AG09309 (cell line): ENCODE measurements around the gene PRDM8.

ENCODE experiments used
- DNase-seq: peaks from one replicate; pipeline ENCODE4 v3.0.0-alpha.2; 2010; ENCODE audit warnings: low read depth
- H3K4me3 ChIP-seq: 2 replicates; pipeline ENCODE4 v1.5.1; 2011; ENCODE audit warnings: mild to moderate bottlenecking, low read depth, low read length, moderate library complexity; ENCODE audit not compliant: control insufficient read depth
- CTCF ChIP-seq: IDR thresholded peaks from 2 replicates; pipeline ENCODE4 v1.5.1; 2011; ENCODE audit warnings: mild to moderate bottlenecking, low read depth, low read length, inconsistent platforms; ENCODE audit not compliant: insufficient read depth, control insufficient read depth; ENCODE audit errors: missing control alignments

Gene PRDM8

DNA sequence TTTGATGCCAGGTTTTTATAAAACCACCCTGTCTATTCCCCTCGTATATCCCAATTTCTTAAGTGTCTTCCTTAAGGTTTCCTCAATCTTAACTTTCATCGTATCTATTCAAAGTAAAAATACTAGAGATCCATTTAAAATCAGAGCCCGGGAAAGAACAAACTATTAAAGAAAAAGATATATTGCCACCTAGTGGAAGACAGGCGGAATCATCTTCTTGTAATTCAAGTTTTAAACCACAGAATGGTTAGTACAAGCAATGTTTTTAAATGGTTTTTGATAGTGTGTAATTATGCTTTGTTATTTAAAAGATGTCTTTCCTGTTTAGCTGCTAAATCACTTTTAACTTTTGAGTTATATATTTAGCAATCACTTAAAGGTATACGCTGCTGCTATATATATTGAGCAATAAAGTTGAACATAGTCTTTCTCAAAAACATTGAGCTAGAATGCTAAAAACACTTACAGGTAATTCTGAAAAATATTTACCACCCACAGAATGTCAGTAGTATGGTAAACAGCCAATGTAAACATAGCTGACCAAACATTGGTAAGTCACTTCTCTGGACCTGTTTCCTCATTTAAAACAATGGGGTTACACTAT is 18.2 kb downstream of the PRDM8 start:
- peak; percentile 45 for TF ChIP-seq CTCF
- no peak for DNase-seq
- no peak overlapping the region for H3K4me3 ChIP-seq

DNA sequence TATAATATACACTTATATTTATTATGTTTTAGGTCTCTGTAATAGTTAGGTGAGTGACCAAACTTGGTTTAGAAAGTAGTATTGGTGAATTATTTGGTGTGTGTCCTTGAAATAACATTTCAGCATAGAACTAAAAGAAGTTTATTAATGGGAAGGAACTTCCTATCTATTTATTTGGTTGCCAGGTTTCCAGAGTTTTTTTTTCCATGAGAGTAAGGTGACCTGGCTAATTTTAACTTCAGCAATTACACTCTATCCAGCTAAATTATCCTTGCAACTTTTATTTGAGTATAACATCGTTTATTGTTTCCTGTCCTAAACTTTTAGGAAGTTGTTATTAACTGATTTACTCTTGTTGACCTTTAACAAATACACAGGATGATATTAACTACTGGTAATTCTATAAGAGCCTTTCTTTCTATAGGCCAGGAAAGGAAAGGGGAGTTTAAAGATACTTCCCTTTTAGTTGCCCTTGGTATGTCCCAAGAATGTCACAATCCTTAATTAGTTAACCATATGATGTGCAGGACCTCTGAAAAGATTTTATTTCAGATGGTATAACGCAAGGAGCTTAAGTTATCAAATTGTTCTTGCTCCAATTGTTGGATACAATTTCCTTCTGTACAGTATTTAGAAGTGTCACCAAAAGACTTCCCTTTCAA is 18.9 kb downstream of the PRDM8 start:
- no peak for DNase-seq
- H3K4me3 ChIP-seq, result no peak overlapping the region
- no peak for TF ChIP-seq CTCF

- no peak for DNase-seq
- TF ChIP-seq CTCF, result no peak
- H3K4me3 ChIP-seq, result no peak overlapping the region
These were observed 22.2 kb downstream of the PRDM8 start for GRCh38 chr4:80219301-80220025.

- H3K4me3 ChIP-seq, result no peak overlapping the region
- no peak for DNase-seq
- TF ChIP-seq CTCF, result no peak
These were observed 23.4 kb downstream of the PRDM8 start for GRCh38 chr4:80220711-80221110.

- no peak for DNase-seq
- no peak overlapping the region for H3K4me3 ChIP-seq
- TF ChIP-seq CTCF, result peak; percentile 30
These were observed 23.9 kb downstream of the PRDM8 start for GRCh38 chr4:80221161-80221560.

GRCh38 chr4:80225595-80225994 is 28.3 kb downstream of the PRDM8 start:
- no peak for DNase-seq
- TF ChIP-seq CTCF, result no peak
- H3K4me3 ChIP-seq, result no peak overlapping the region
